ENCODE measurements around the gene GOLGA3.

The GOLGA3 gene

GRCh38 chr12:132853285-132854092 is 24.8 kb upstream of the GOLGA3 start:
- Mint-ChIP-seq H3K27me3 (ENCODE audit: low read depth) (no peaks in the 10 kb centered on the region), H3K9me3 (no peaks in the 10 kb centered on the region), H3K36me3 (ENCODE audit: low read depth) (peaks cover 44% of the 10 kb centered on the region), H3K4me3 (no peak overlapping the region), H3K27ac (no peak overlapping the region), H3K4me1 (no peaks in the 10 kb centered on the region)
- TF ChIP-seq CTCF (IDR thresholded peaks at IDR 0.05; ENCODE audit: unreplicated experiment in 3 of 3), result no peak

- no peak overlapping the region for H3K27ac Mint-ChIP-seq
- no peaks in the 10 kb centered on the region for H3K27me3 Mint-ChIP-seq (ENCODE audit: low read depth)
- H3K4me1 Mint-ChIP-seq, result no peaks in the 10 kb centered on the region
- no peaks in the 10 kb centered on the region for H3K9me3 Mint-ChIP-seq
- H3K36me3 Mint-ChIP-seq (ENCODE audit: low read depth), result peaks cover 42% of the 10 kb centered on the region
- no peak overlapping the region for H3K4me3 Mint-ChIP-seq
- TF ChIP-seq CTCF (IDR thresholded peaks at IDR 0.05; ENCODE audit: unreplicated experiment in 3 of 3), result no peak
These were observed 23.8 kb upstream of the GOLGA3 start for GRCh38 chr12:132852496-132852895.

DNA sequence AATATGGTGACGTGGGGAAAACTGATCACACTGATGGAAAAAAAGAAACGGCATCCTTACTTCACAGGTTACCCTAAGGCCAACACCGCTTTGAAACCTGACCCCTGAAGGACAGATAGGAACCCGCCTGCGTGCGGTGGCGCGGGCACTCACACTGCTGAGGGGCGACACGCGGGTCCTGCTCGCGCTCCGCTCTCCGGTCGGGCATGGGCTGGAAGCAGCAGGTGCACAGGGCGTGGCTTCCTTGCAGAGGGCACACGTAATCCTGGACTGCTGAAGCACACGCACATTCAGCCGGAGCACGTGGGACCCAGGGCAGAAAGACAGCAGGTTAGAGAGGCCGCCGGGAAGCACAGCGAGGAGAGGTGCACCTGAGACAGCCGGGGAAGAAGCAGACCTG is 22.8 kb upstream of the GOLGA3 start:
- Mint-ChIP-seq H3K27ac (no peak overlapping the region), H3K4me1 (no peaks in the 10 kb centered on the region), H3K9me3 (no peaks in the 10 kb centered on the region), H3K27me3 (ENCODE audit: low read depth) (no peaks in the 10 kb centered on the region), H3K4me3 (no peak overlapping the region), H3K36me3 (ENCODE audit: low read depth) (peaks cover 43% of the 10 kb centered on the region)
- TF ChIP-seq CTCF (IDR thresholded peaks at IDR 0.05; ENCODE audit: unreplicated experiment in 3 of 3), result no peak

DNA sequence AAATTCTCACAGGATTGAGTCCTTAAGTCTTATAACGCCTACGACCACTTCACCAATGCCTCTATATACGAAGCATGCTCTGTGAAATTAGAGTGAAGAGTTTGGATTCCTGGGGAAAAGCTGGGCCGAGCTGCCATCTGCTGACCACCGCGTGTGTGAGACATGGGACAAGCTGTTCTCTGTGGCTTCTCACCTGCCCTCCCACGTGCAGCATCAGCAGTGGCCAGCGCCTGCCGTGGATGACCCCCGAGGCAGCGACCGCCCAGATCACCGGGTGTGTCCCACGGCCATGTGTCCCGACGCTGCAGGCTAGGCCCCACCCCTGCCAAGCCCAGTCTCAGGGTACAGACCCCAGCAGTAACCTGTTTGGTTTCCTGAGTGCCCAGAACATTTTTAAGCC is 21.6 kb upstream of the GOLGA3 start:
- Mint-ChIP-seq H3K4me1 (no peaks in the 10 kb centered on the region), H3K27me3 (ENCODE audit: low read depth) (no peaks in the 10 kb centered on the region), H3K4me3 (no peak overlapping the region), H3K27ac (no peak overlapping the region), H3K9me3 (no peaks in the 10 kb centered on the region), H3K36me3 (ENCODE audit: low read depth) (peaks cover 41% of the 10 kb centered on the region)
- no peak for TF ChIP-seq CTCF (IDR thresholded peaks at IDR 0.05; ENCODE audit: unreplicated experiment in 3 of 3)

GRCh38 chr12:132848521-132848920 is 19.9 kb upstream of the GOLGA3 start:
- no peaks in the 10 kb centered on the region for H3K9me3 Mint-ChIP-seq
- no peak overlapping the region for H3K27ac Mint-ChIP-seq
- no peaks in the 10 kb centered on the region for H3K4me1 Mint-ChIP-seq
- H3K4me3 Mint-ChIP-seq, result no peak overlapping the region
- H3K36me3 Mint-ChIP-seq (ENCODE audit: low read depth), result peaks cover 34% of the 10 kb centered on the region
- no peaks in the 10 kb centered on the region for H3K27me3 Mint-ChIP-seq (ENCODE audit: low read depth)
- TF ChIP-seq CTCF (IDR thresholded peaks at IDR 0.05; ENCODE audit: unreplicated experiment in 3 of 3), result no peak
